Panc1 (cell line): ENCODE data around the gene SPATA17. TPM values are rescaled to one million over a fixed set of nuclear protein-coding genes. Genes with fewer than 3 reads are reported as not detected.

Source experiments
- ATAC-seq: fragments of 200-7000 bp; cut with Tn5 transposase; 2 replicates; pipeline ENCODE4 v1.9.1; 2020; ENCODE audit warnings: mild to moderate bottlenecking, moderate library complexity
- BruUV-seq: library from RNA; stranded (reverse); fragments of 400-500 nt; replicated peaks from 2 replicates; lab custom pipeline; 2021; lab: Mats Ljungman, UMichigan
- CTCF ChIA-PET: fragments of 300-600 bp; sonication (Branson Sonifier 250); formaldehyde crosslinking; loops from one replicate; lab custom pipeline; 2022; ENCODE audit warnings: antibody characterized with exemption; lab: Charles Lee
- POLR2A ChIA-PET: fragments of 300-600 bp; sonication (Branson Sonifier 250); formaldehyde crosslinking; loops from one replicate; lab custom pipeline; 2022; ENCODE audit warnings: antibody characterized with exemption; lab: Charles Lee
- DNase-seq: peaks from one replicate; pipeline ENCODE4 v3.0.0-alpha.2; 2010; ENCODE audit warnings: low read depth, low spot score
- H3K27ac ChIP-seq: 2 replicates; pipeline ENCODE4 v1.5.1; 2011; ENCODE audit warnings: mild to moderate bottlenecking, low read length, inconsistent platforms
- H3K27me3 ChIP-seq: fragments of 200-500 bp; sonication (Bioruptor generic); 2 replicates; pipeline ENCODE4 v1.6.0; 2014; ENCODE audit warnings: low read length, inconsistent platforms; ENCODE audit not compliant: control insufficient read depth, insufficient read depth
- H3K36me3 ChIP-seq: fragments of 200-500 bp; sonication (Bioruptor generic); 2 replicates; pipeline ENCODE4 v1.5.1; 2014; ENCODE audit warnings: inconsistent platforms, mild to moderate bottlenecking, low read length, moderate library complexity; ENCODE audit not compliant: control insufficient read depth, insufficient read depth
- H3K4me1 ChIP-seq: 2 replicates; pipeline ENCODE4 v1.5.1; 2011; ENCODE audit warnings: inconsistent platforms, mild to moderate bottlenecking, low read length, moderate library complexity; ENCODE audit not compliant: control insufficient read depth, insufficient read depth
- H3K4me3 ChIP-seq, 2 experiments: 2 replicates each; pipeline ENCODE4 v1.5.1; 2011 to 2012; ENCODE audit warnings: low read depth in 2 of 2, low read length in 2 of 2, mild to moderate bottlenecking in 2 of 2, inconsistent platforms in 1 of 2, moderate library complexity in 1 of 2
- H3K9me3 ChIP-seq: fragments of 200-500 bp; sonication (Bioruptor generic); 2 replicates; pipeline ENCODE4 v1.5.1; 2014; ENCODE audit warnings: low read depth, mild to moderate bottlenecking, inconsistent platforms, low read length, moderate library complexity; ENCODE audit not compliant: control insufficient read depth, insufficient read depth
- POLR2AphosphoS5 ChIP-seq: IDR thresholded peaks from 2 replicates; pipeline ENCODE4 v1.6.1; 2012; ENCODE audit warnings: mild to moderate bottlenecking, low read depth, low read length, moderate library complexity
- SIN3A ChIP-seq: IDR thresholded peaks from 2 replicates; pipeline ENCODE4 v1.6.1; 2012; ENCODE audit warnings: low read depth, mild to moderate bottlenecking, low read length, moderate library complexity, borderline replicate concordance; ENCODE audit not compliant: insufficient read depth
- TCF7L2 ChIP-seq: IDR thresholded peaks from 2 replicates; pipeline ENCODE4 v1.6.1; 2011; ENCODE audit warnings: mild to moderate bottlenecking, low read depth, low read length, inconsistent platforms
- in situ Hi-C: cut with HindIII; loops from 2 replicates; pipeline ENCODE4 v1.10.0; 2016; ENCODE audit warnings: low sequenced_read_pairs, low pct_unique_long_range_greater_than_20kb
- intact Hi-C: fragments of 100-400 bp; cut with micrococcal nuclease; formaldehyde crosslinking; loops from one replicate; pipeline ENCODE4 v1.10.0; 2022; ENCODE audit not compliant: unreplicated experiment
- total RNA-seq: library from RNA; stranded (reverse); gene quantifications from one replicate; pipeline ENCODE4 v1.2.1, GENCODE V29; 2021; ENCODE audit not compliant: unreplicated experiment
- TF ChIP-seq, protein P1 (sequence below): fragments of 450-650 bp; IDR thresholded peaks from 2 replicates; pipeline ENCODE4 v1.5.1; 2017; ENCODE audit warnings: mild to moderate bottlenecking
- TF ChIP-seq, protein P2 (sequence below), 2 experiments: IDR thresholded peaks; 2 replicates each; pipeline ENCODE4 v1.6.1; 2011 to 2012; ENCODE audit warnings: low read depth in 2 of 2, control low read depth in 1 of 2, low read length in 1 of 2, mild to moderate bottlenecking in 1 of 2, moderate library complexity in 1 of 2; ENCODE audit not compliant: insufficient read depth in 1 of 2

Gene SPATA17
- total RNA-seq, 1 experiment from 2014 or later, result 0.51 TPM

DNA sequence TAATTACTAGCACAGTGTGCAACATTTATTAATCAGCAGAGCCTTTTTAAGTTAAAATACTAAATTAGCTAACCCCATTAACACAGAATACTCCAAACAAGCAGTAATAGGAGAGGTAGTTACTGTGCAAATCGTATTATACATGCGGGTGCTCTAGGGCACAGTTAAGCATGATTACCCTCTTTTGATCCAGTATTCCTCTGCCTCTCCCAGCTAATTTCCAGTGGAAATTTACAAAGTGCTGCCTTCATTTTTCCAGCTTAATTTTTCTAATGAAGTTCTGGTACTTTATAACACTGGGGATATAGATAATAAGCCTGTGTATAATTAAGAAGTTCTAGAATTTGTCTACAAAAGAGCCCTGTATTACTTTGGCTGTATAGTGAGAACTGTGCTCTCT is 159.9 kb downstream of the SPATA17 start:
- BruUV-seq, result no TSS peak
- no peaks in the 10 kb centered on the region for H3K27me3 ChIP-seq
- no peak for TF ChIP-seq POLR2AphosphoS5
- no peak for TF ChIP-seq TCF7L2
- TF ChIP-seq, protein P1, sequence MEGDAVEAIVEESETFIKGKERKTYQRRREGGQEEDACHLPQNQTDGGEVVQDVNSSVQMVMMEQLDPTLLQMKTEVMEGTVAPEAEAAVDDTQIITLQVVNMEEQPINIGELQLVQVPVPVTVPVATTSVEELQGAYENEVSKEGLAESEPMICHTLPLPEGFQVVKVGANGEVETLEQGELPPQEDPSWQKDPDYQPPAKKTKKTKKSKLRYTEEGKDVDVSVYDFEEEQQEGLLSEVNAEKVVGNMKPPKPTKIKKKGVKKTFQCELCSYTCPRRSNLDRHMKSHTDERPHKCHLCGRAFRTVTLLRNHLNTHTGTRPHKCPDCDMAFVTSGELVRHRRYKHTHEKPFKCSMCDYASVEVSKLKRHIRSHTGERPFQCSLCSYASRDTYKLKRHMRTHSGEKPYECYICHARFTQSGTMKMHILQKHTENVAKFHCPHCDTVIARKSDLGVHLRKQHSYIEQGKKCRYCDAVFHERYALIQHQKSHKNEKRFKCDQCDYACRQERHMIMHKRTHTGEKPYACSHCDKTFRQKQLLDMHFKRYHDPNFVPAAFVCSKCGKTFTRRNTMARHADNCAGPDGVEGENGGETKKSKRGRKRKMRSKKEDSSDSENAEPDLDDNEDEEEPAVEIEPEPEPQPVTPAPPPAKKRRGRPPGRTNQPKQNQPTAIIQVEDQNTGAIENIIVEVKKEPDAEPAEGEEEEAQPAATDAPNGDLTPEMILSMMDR, result no peak
- TF ChIP-seq, protein P2, sequence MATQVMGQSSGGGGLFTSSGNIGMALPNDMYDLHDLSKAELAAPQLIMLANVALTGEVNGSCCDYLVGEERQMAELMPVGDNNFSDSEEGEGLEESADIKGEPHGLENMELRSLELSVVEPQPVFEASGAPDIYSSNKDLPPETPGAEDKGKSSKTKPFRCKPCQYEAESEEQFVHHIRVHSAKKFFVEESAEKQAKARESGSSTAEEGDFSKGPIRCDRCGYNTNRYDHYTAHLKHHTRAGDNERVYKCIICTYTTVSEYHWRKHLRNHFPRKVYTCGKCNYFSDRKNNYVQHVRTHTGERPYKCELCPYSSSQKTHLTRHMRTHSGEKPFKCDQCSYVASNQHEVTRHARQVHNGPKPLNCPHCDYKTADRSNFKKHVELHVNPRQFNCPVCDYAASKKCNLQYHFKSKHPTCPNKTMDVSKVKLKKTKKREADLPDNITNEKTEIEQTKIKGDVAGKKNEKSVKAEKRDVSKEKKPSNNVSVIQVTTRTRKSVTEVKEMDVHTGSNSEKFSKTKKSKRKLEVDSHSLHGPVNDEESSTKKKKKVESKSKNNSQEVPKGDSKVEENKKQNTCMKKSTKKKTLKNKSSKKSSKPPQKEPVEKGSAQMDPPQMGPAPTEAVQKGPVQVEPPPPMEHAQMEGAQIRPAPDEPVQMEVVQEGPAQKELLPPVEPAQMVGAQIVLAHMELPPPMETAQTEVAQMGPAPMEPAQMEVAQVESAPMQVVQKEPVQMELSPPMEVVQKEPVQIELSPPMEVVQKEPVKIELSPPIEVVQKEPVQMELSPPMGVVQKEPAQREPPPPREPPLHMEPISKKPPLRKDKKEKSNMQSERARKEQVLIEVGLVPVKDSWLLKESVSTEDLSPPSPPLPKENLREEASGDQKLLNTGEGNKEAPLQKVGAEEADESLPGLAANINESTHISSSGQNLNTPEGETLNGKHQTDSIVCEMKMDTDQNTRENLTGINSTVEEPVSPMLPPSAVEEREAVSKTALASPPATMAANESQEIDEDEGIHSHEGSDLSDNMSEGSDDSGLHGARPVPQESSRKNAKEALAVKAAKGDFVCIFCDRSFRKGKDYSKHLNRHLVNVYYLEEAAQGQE (IDR thresholded peaks at IDR 0.05; ENCODE audit: insufficient read depth in 1 of 2, low read depth in 2 of 2, low read length in 1 of 2), result no peak
- TF ChIP-seq SIN3A, result no peak
- H3K36me3 ChIP-seq, result no peaks in the 10 kb centered on the region
- H3K9me3 ChIP-seq, result no peaks in the 10 kb centered on the region
- no peak for ATAC-seq
- ChIA-PET POLR2A (no interaction called here), CTCF (no interaction called here)
- H3K4me3 ChIP-seq, result no peak overlapping the region
- no peaks in the 10 kb centered on the region for H3K4me1 ChIP-seq
- H3K27ac ChIP-seq, result no peak overlapping the region
- no peak for DNase-seq
- intact Hi-C loops (no loop called here), in situ Hi-C loops (no loop called here)

DNA sequence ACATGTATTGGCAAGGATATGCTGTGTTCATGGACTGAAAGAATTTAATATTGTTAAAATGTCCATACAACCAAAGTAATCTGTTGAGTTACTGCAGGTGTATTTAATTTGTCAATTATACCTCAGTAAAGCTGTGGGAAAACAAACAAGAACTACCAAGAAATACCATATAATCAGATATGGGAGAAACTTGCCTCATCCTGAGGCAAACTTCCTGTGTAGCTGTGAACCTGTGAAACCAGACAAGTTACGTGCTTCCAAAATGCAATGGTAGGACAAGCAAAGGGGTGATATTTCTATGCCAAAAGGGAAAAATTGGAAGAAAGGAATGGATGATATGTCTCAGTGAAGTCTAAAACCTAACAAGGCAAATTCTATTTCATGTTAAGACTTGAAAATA is 174.6 kb downstream of the SPATA17 start:
- H3K27me3 ChIP-seq, result no peaks in the 10 kb centered on the region
- no peaks in the 10 kb centered on the region for H3K9me3 ChIP-seq
- ATAC-seq (no peak), DNase-seq (no peak)
- ChIA-PET CTCF (no interaction called here), POLR2A (no interaction called here)
- TF ChIP-seq SIN3A (no peak), POLR2AphosphoS5 (no peak), TCF7L2 (no peak)
- TF ChIP-seq, protein P1, result no peak
- TF ChIP-seq, protein P2 (IDR thresholded peaks at IDR 0.05; ENCODE audit: insufficient read depth in 1 of 2, low read depth in 2 of 2, low read length in 1 of 2), result no peak
- H3K27ac ChIP-seq, result no peak overlapping the region
- intact Hi-C loops, result no loop called here
- no peaks in the 10 kb centered on the region for H3K4me1 ChIP-seq
- no peaks in the 10 kb centered on the region for H3K36me3 ChIP-seq
- no peak overlapping the region for H3K4me3 ChIP-seq
- in situ Hi-C loops, result no loop called here
- no TSS peak for BruUV-seq
